ENCODE measurements around the gene INPP5B. TPM values are rescaled to one million over a fixed set of nuclear protein-coding genes. Genes with fewer than 3 reads are reported as not detected.
"Not testable (repeated sequence)": the region's sequence is repeated elsewhere in the genome, so short reads cannot be mapped to it uniquely, and the experiment has no call there.

Gene INPP5B
- total RNA-seq, 1 donor from 2014 or later, result 28.8 TPM

GRCh38 chr1:37948841-37949240, 2.0 kb upstream of the INPP5B start:
- no peak for DNase-seq (ENCODE audit: low spot score)

GRCh38 chr1:37948166-37948565, 1.3 kb upstream of the INPP5B start:
- no peak for DNase-seq (ENCODE audit: low spot score)

- no peak for DNase-seq (ENCODE audit: low spot score)
These were observed 511 bp upstream of the INPP5B start for GRCh38 chr1:37947364-37947763.

GRCh38 chr1:37945743-37946702, 830 bp downstream of the INPP5B start:
- DNase-seq (ENCODE audit: low spot score), result no peak

- no peak for DNase-seq (ENCODE audit: low spot score)
These were observed 1.6 kb downstream of the INPP5B start for GRCh38 chr1:37945251-37945650.

GRCh38 chr1:37944816-37945215, 2.0 kb downstream of the INPP5B start:
- DNase-seq (ENCODE audit: low spot score), result no peak

- DNase-seq (ENCODE audit: low spot score), result no peak
These were observed 2.6 kb downstream of the INPP5B start for GRCh38 chr1:37944086-37944763.

- no peak for DNase-seq (ENCODE audit: low spot score)
These were observed 6.4 kb downstream of the INPP5B start for GRCh38 chr1:37940299-37940947.

- not testable (repeated sequence) for DNase-seq (ENCODE audit: low spot score)
These were observed 10.1 kb downstream of the INPP5B start for GRCh38 chr1:37936760-37937159.

- no peak for DNase-seq (ENCODE audit: low spot score)
These were observed 14.1 kb downstream of the INPP5B start for GRCh38 chr1:37932759-37933158.

GRCh38 chr1:37931361-37932158, 15.3 kb downstream of the INPP5B start:
- DNase-seq (ENCODE audit: low spot score), result peak; percentile 98

GRCh38 chr1:37931102-37931360, 15.8 kb downstream of the INPP5B start:
- no peak for DNase-seq (ENCODE audit: low spot score)

GRCh38 chr1:37930246-37931101, 16.4 kb downstream of the INPP5B start:
- no peak for DNase-seq (ENCODE audit: low spot score)

GRCh38 chr1:37926038-37926924, 20.6 kb downstream of the INPP5B start:
- no peak for DNase-seq (ENCODE audit: low spot score)

GRCh38 chr1:37925316-37925715, 21.5 kb downstream of the INPP5B start:
- no peak for DNase-seq (ENCODE audit: low spot score)

GRCh38 chr1:37923551-37923889, 23.3 kb downstream of the INPP5B start:
- no peak for DNase-seq (ENCODE audit: low spot score)

- no peak for DNase-seq (ENCODE audit: low spot score)
These were observed 23.9 kb downstream of the INPP5B start for GRCh38 chr1:37922767-37923550.

GRCh38 chr1:37919277-37919676, 27.6 kb downstream of the INPP5B start:
- no peak for DNase-seq (ENCODE audit: low spot score)
